Measurements from ENCODE around the gene GNB1.

The GNB1 gene

DNA sequence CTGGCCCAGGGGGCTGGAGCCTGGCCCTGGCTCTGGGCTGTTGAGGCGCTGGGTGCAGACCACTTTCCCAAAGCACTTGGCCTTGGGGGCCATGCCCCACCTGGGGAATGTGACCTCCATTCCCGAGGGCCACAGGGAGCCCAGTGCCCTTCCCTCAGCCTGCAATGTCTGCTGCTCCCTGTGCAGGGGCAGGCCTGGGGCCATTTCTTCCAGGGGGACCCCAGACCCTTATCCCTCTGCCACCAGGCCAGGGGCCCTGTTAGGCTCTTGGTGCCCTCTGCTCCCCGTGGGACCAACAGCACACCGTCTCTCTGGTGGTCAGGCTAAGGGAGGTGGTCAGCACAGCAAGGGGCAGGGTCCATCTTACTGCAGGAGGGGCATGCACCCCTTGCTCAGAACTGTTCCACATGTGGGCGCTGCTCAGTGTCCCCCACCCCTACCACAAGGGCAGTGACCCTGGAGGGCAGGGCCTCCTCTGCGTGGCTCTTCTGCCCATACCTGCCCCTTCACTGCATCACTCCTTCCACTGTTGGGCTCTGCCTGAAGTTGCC, 29.2 kb upstream of the GNB1 start:
- CTCF ChIA-PET, result interaction anchor here (0.8 kb wide), 1 partner anchor 124 kb away, joined by 3 read pairs; no protein-coding TSS in a partner anchor
- POLR2A ChIA-PET, result interaction anchor here (0.8 kb wide), 1 partner anchor 10 kb away, joined by 3 read pairs; no protein-coding TSS in a partner anchor
- DNase-seq (ENCODE audit: extremely low spot score), result no peak
- no peak for TF ChIP-seq FOXK2 (IDR thresholded peaks at IDR 0.05)
- TF ChIP-seq CTBP1 (IDR thresholded peaks at IDR 0.05; ENCODE audit: borderline replicate concordance), result no peak
- no peak for TF ChIP-seq NFRKB (IDR thresholded peaks at IDR 0.05)
- no peak for TF ChIP-seq ELF4 (IDR thresholded peaks at IDR 0.05)
- no peak for TF ChIP-seq TARDBP (IDR thresholded peaks at IDR 0.05)
- TF ChIP-seq ZNF384 (IDR thresholded peaks at IDR 0.05), result no peak
- no peak for TF ChIP-seq FOXM1 (IDR thresholded peaks at IDR 0.05; ENCODE audit: borderline replicate concordance)
- no peak for TF ChIP-seq ARNT (IDR thresholded peaks at IDR 0.05)

DNA sequence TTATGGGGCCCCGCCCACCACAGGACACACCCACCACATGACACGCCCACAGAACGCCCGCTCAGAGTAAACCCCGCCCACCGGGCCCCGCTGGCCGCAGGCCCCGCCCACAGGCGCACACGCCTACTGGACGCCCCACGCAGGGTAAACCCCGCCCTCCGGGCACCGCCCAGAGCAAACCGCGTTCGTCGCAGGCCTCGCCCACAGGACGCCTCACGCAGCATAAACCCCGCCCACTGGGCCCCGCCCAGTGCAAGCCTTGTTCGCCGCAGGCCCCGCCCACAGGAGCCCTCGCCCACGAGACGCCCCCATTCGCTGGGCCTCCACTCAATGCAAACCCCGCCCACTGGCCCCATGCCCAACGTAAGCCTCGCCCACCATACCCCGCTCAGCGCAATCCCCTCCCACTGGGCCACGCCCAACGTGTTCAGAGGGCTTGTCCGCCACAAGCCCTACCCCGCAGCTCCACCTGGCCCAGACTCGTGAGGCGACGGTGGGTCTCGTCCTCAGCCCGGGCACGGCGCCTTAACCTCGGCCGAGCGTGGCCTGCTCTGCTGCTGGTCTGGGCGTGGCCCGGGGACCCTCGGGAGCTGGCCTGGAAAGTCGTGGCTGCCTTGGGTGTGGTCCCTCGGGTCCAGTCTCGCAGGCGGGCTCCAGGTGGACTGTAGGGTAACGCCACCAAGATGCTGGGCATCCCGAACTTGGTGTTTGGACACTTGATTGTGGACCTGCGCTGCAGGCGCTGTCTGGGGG, 28.6 kb upstream of the GNB1 start:
- CTCF ChIA-PET, result interaction anchor here (0.7 kb wide), 1 partner anchor 22 kb away, joined by 3 read pairs; no protein-coding TSS in a partner anchor
- peak; percentile 100 for DNase-seq (ENCODE audit: extremely low spot score)
- TF ChIP-seq TARDBP (IDR thresholded peaks at IDR 0.05) (no peak), HDGF (IDR thresholded peaks at IDR 0.05; ENCODE audit: borderline replicate concordance) (peak; percentile 86; the same call in 1 of the 2 replicates), L3MBTL2 (conservative IDR thresholded peaks at IDR 0.05) (no peak), FOXK2 (IDR thresholded peaks at IDR 0.05) (no peak), ZNF384 (IDR thresholded peaks at IDR 0.05) (no peak), LEF1 (IDR thresholded peaks at IDR 0.05; ENCODE audit: borderline replicate concordance) (no peak), NFRKB (IDR thresholded peaks at IDR 0.05) (no peak), FOXM1 (IDR thresholded peaks at IDR 0.05; ENCODE audit: borderline replicate concordance) (no peak), SP1 (IDR thresholded peaks at IDR 0.05) (peak; percentile 71), ELF4 (IDR thresholded peaks at IDR 0.05) (no peak)
- POLR2A ChIA-PET, result no interaction called here

DNA sequence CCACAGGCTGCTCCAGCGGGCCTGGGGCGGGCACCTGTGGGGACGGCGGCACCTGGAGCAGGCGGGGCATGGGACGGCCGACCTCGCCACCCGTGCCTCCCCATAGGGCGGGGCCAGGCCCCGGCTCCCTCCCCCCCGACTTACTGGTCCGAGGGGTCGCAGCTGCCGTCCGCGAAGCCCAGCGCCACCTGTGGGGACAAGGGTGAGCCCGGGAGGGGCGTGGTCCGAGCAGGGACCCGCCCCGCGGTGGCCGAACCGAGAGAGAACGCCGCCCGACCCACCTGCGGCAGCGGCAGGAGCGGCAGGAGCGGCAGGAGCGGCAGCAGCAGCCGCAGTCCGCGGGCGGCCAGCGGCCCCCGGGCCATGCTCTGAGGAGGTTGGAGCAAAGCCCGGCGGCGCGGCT, 28.0 kb upstream of the GNB1 start, which contains the start of gene TMEM52:
TSS of gene TMEM52 (minus strand) at position 379 of the 403 bp plus-strand sequence. CDS start at position 365, 14 bp downstream.
- ChIA-PET CTCF (interaction anchor here (0.7 kb wide), 1 partner anchor 23 kb away, joined by 3 read pairs; no protein-coding TSS in a partner anchor), POLR2A (no interaction called here)
- TF ChIP-seq ZNF384 (IDR thresholded peaks at IDR 0.05), result no peak
- TF ChIP-seq HDGF (IDR thresholded peaks at IDR 0.05; ENCODE audit: borderline replicate concordance), result no peak
- no peak for TF ChIP-seq NFRKB (IDR thresholded peaks at IDR 0.05)
- no peak for TF ChIP-seq BHLHE40 (IDR thresholded peaks at IDR 0.05; ENCODE audit: borderline replicate concordance)
- TF ChIP-seq SUZ12 (IDR thresholded peaks at IDR 0.05), result no peak
- no peak for TF ChIP-seq FOXK2 (IDR thresholded peaks at IDR 0.05)
- no peak for TF ChIP-seq FOXM1 (IDR thresholded peaks at IDR 0.05; ENCODE audit: borderline replicate concordance)
- TF ChIP-seq ELF4 (IDR thresholded peaks at IDR 0.05), result no peak
- TF ChIP-seq, protein P1, sequence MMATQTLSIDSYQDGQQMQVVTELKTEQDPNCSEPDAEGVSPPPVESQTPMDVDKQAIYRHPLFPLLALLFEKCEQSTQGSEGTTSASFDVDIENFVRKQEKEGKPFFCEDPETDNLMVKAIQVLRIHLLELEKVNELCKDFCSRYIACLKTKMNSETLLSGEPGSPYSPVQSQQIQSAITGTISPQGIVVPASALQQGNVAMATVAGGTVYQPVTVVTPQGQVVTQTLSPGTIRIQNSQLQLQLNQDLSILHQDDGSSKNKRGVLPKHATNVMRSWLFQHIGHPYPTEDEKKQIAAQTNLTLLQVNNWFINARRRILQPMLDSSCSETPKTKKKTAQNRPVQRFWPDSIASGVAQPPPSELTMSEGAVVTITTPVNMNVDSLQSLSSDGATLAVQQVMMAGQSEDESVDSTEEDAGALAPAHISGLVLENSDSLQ (IDR thresholded peaks at IDR 0.05), result no peak
- no peak for TF ChIP-seq FOXA1 (IDR thresholded peaks at IDR 0.05)
- TF ChIP-seq L3MBTL2 (conservative IDR thresholded peaks at IDR 0.05), result no peak
- no peak for TF ChIP-seq SP1 (IDR thresholded peaks at IDR 0.05)
- TF ChIP-seq CTBP1 (IDR thresholded peaks at IDR 0.05; ENCODE audit: borderline replicate concordance), result no peak
- TF ChIP-seq LEF1 (IDR thresholded peaks at IDR 0.05; ENCODE audit: borderline replicate concordance), result no peak
- TF ChIP-seq TARDBP (IDR thresholded peaks at IDR 0.05), result no peak
- no peak for TF ChIP-seq ARNT (IDR thresholded peaks at IDR 0.05)
- no peak for DNase-seq (ENCODE audit: extremely low spot score)

DNA sequence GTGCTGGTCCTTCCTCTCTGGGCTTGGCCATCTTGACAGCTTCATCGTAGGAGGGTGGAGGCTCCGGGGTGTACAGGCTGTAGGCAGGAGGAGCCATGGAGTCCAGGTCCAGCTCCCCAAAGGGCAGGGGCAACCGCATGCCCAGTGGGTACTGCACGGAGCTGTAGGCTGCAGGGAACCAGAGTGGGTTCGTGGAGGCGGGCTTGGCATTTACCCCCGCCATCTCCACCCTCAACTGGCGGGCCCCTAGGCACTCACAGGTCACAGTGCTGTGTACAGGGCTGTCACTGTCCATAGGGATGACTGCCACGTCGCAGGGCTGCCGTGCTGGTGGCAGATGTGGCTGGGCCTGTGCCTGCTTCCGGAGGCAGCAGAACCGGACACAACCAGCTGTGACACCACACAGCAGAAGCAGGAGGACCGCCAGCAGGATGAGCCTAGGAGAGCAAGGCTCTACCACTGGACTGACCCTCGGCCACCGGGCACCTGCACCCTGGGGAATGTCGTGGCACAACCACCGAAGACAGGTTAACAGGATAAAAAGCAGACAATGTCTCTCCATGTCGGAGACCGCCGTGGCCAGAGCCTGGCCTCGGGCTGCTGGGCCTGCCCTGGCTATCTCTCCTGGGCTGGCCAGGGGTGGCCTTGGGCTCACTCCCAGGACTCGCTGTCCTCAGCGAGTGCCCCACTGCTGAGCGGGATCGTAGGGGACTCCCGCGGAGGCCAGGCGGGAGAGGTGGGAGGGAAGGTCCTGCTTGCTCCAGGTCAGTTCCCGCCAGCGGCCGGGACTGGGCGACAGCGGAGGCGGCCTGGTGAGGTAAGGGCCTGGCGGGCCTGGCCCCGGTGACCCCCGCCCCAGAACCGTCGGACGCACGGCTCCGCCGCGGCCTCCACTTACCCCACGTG, 27.4 kb upstream of the GNB1 start:
- ChIA-PET CTCF (no interaction called here), POLR2A (no interaction called here)
- TF ChIP-seq SUZ12 (IDR thresholded peaks at IDR 0.05) (no peak), BHLHE40 (IDR thresholded peaks at IDR 0.05; ENCODE audit: borderline replicate concordance) (no peak), ARNT (IDR thresholded peaks at IDR 0.05) (no peak), L3MBTL2 (conservative IDR thresholded peaks at IDR 0.05) (no peak; the same call in 1 of the 2 replicates), TARDBP (IDR thresholded peaks at IDR 0.05) (no peak), FOXA1 (IDR thresholded peaks at IDR 0.05) (no peak), SP1 (IDR thresholded peaks at IDR 0.05) (no peak), CTBP1 (IDR thresholded peaks at IDR 0.05; ENCODE audit: borderline replicate concordance) (no peak), HDGF (IDR thresholded peaks at IDR 0.05; ENCODE audit: borderline replicate concordance) (no peak), NFRKB (IDR thresholded peaks at IDR 0.05) (no peak), ELF4 (IDR thresholded peaks at IDR 0.05) (no peak), FOXM1 (IDR thresholded peaks at IDR 0.05; ENCODE audit: borderline replicate concordance) (no peak), LEF1 (IDR thresholded peaks at IDR 0.05; ENCODE audit: borderline replicate concordance) (no peak), ZNF384 (IDR thresholded peaks at IDR 0.05) (no peak), FOXK2 (IDR thresholded peaks at IDR 0.05) (no peak)
- TF ChIP-seq, protein P1 (IDR thresholded peaks at IDR 0.05), result no peak
- no peak for DNase-seq (ENCODE audit: extremely low spot score)

DNA sequence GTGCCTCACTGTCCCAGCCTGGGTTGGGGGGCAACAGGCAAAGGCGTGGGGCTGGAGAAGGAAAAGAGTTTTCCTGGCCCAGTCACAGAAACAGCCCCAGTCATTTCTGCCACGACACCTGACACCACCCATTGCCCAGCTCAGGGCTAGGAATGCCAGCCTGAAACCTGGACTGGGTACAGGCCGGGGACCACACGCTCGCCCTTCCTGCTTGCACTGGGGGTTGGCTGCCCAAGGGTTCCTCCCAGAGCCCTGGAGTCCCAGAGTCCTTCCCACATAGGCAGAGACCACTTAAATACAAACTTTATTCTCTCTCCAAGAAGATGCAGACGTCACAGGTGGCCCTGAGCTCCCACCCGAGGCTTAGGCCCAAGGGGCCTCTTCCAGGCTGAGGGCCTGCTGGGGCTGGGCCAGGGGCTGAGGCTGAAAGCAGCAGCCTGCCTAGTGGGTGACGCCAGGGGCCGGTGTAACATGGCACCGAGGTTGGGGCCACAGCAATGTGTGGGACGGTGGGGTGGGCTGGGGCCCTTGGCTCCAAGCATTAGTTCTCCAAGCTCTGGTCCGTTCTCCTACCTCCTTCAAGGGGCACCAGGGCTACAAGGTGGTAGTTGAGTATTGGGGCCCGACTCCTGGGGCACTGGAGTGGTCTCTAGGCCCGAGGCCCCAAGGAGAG, 26.6 kb upstream of the GNB1 start:
- no peak for DNase-seq (ENCODE audit: extremely low spot score)
- TF ChIP-seq L3MBTL2 (conservative IDR thresholded peaks at IDR 0.05) (no peak), BHLHE40 (IDR thresholded peaks at IDR 0.05; ENCODE audit: borderline replicate concordance) (no peak), NFRKB (IDR thresholded peaks at IDR 0.05) (no peak), TARDBP (IDR thresholded peaks at IDR 0.05) (no peak), SUZ12 (IDR thresholded peaks at IDR 0.05) (no peak), CTBP1 (IDR thresholded peaks at IDR 0.05; ENCODE audit: borderline replicate concordance) (no peak), LEF1 (IDR thresholded peaks at IDR 0.05; ENCODE audit: borderline replicate concordance) (no peak), ZNF384 (IDR thresholded peaks at IDR 0.05) (no peak), FOXA1 (IDR thresholded peaks at IDR 0.05) (no peak), SP1 (IDR thresholded peaks at IDR 0.05) (no peak), ARNT (IDR thresholded peaks at IDR 0.05) (no peak)
- ChIA-PET CTCF (interaction anchor here (0.6 kb wide), 1 partner anchor 95 kb away, joined by 3 read pairs; no protein-coding TSS in a partner anchor), POLR2A (no interaction called here)
